SK-N-SH (cell line): Measurements from ENCODE around the gene APP. TPM values are rescaled to one million over a fixed set of nuclear protein-coding genes. Genes with fewer than 3 reads are reported as not detected.

Source experiments
- CTCF ChIA-PET: fragments of 300-600, 350-600 bp; formaldehyde crosslinking; extraction: SDS; loops from one replicate; lab custom pipeline; 2021; lab: Yijun Ruan, JAX
- POLR2A ChIA-PET: fragments of 350-600 bp; sonication (Branson Sonifier 250); formaldehyde crosslinking; extraction: SDS; loops from one replicate; lab custom pipeline; 2020; ENCODE audit warnings: antibody characterized with exemption, inconsistent platforms; lab: Yijun Ruan, JAX
- DNase-seq: peaks from one replicate; pipeline ENCODE4 v3.0.0; 2012
- H2AFZ ChIP-seq: fragments of 200-600 bp; sonication (generic); 2 replicates; pipeline ENCODE4 v1.8.1; 2016; ENCODE audit warnings: antibody characterized with exemption, mild to moderate bottlenecking, low read depth
- H3F3A ChIP-seq: fragments of 200-600 bp; sonication (generic); replicated peaks from 2 replicates; pipeline ENCODE3; 2016; ENCODE audit warnings: antibody characterized with exemption, mild to moderate bottlenecking; ENCODE audit not compliant: insufficient read depth
- H3K27ac ChIP-seq, 2 experiments: fragments of 200-500 bp in 1 of 2; fragments of 200-600 bp in 1 of 2; sonication (Bioruptor generic) in 1 of 2; sonication (generic), shearing (Covaris generic) in 1 of 2; 2 replicates each; pipeline versions ENCODE4 v1.5.1 to v1.6.1; 2014 to 2016; ENCODE audit warnings: low read depth in 2 of 2, inconsistent platforms in 1 of 2, low read length in 1 of 2, mild to moderate bottlenecking in 1 of 2, mixed read lengths in 1 of 2
- H3K27me3 ChIP-seq: fragments of 200-600 bp; sonication (generic), shearing (Covaris generic); 2 replicates; pipeline ENCODE4 v1.6.1; 2016; ENCODE audit warnings: mixed run types; ENCODE audit not compliant: insufficient read depth
- H3K36me3 ChIP-seq, 2 experiments: fragments of 200-500 bp in 1 of 2; fragments of 200-600 bp in 1 of 2; sonication (Bioruptor generic) in 1 of 2; sonication (generic) in 1 of 2; replicated peaks in 1 of 2; 2 replicates each; pipeline versions ENCODE3 to v1.5.1; 2014 to 2016; ENCODE audit warnings: low read length in 1 of 2, mild to moderate bottlenecking in 1 of 2; ENCODE audit not compliant: insufficient read depth in 2 of 2, control insufficient read depth in 1 of 2
- H3K4me1 ChIP-seq, 2 experiments: fragments of 200-500 bp in 1 of 2; fragments of 200-600 bp in 1 of 2; sonication (Bioruptor generic) in 1 of 2; sonication (generic), shearing (Covaris generic) in 1 of 2; 2 replicates each; pipeline versions ENCODE4 v1.5.1 to v1.6.1; 2014 to 2016; ENCODE audit warnings: low read depth in 1 of 2, low read length in 1 of 2, mixed run types in 1 of 2; ENCODE audit not compliant: insufficient read depth in 2 of 2, control insufficient read depth in 1 of 2
- H3K4me2 ChIP-seq: fragments of 200-600 bp; sonication (generic), shearing (Covaris generic); 2 replicates; pipeline ENCODE4 v1.6.1; 2017; ENCODE audit warnings: mixed run types
- H3K4me3 ChIP-seq, 2 experiments: fragments of 200-500 bp in 1 of 2; fragments of 200-600 bp in 1 of 2; sonication (Bioruptor generic) in 1 of 2; sonication (generic), shearing (Covaris generic) in 1 of 2; 2 replicates each; pipeline versions ENCODE4 v1.5.1 to v1.8.1; 2014 to 2016; ENCODE audit warnings: low read depth in 2 of 2, inconsistent platforms in 1 of 2, low read length in 1 of 2, mild to moderate bottlenecking in 1 of 2, mixed read lengths in 1 of 2, moderate library complexity in 1 of 2
- H3K79me2 ChIP-seq: fragments of 200-600 bp; sonication (generic); 2 replicates; pipeline ENCODE4 v1.8.1; 2017; ENCODE audit warnings: mild to moderate bottlenecking; ENCODE audit not compliant: insufficient read depth
- H3K9ac ChIP-seq: fragments of 200-600 bp; sonication (generic); 2 replicates; pipeline ENCODE4 v1.6.1; 2017; ENCODE audit warnings: mixed run types
- H3K9me2 ChIP-seq: fragments of 200-600 bp; sonication (generic); 2 replicates; pipeline ENCODE4 v1.6.1; 2017; ENCODE audit warnings: mixed run types
- H3K9me3 ChIP-seq: fragments of 200-600 bp; sonication (generic); 2 replicates; pipeline ENCODE4 v1.6.1; 2017; ENCODE audit warnings: mixed run types, mild to moderate bottlenecking, moderate library complexity
- H4K20me1 ChIP-seq: fragments of 200-600 bp; sonication (generic); 2 replicates; pipeline ENCODE4 v1.6.1; 2017; ENCODE audit warnings: mild to moderate bottlenecking, mixed run types; ENCODE audit not compliant: insufficient read depth
- CHD2 ChIP-seq: fragments of 150-350 bp; IDR thresholded peaks from 2 replicates; pipeline ENCODE4 v1.6.1; 2018; ENCODE audit warnings: low read length; ENCODE audit not compliant: partially characterized antibody
- CTCF ChIP-seq: fragments of 200-600 bp; sonication (generic); IDR thresholded peaks from 2 replicates; pipeline ENCODE4 v1.6.1; 2017; ENCODE audit warnings: antibody characterized with exemption, mild to moderate bottlenecking, moderate library complexity
- FOSL2 ChIP-seq: IDR thresholded peaks from 2 replicates; pipeline ENCODE4 v1.4.0; 2012; ENCODE audit warnings: low read depth, mild to moderate bottlenecking, moderate library complexity, borderline replicate concordance
- FOXM1 ChIP-seq: IDR thresholded peaks from 2 replicates; pipeline ENCODE4 v1.4.0; 2012; ENCODE audit warnings: low read depth, mild to moderate bottlenecking
- GATA2 ChIP-seq: sonication (generic); formaldehyde crosslinking; IDR thresholded peaks from 2 replicates; pipeline ENCODE4 v1.5.0; 2020; ENCODE audit warnings: mild to moderate bottlenecking, missing genetic modification reagents
- MEF2A ChIP-seq: IDR thresholded peaks from 2 replicates; pipeline ENCODE4 v1.4.0; 2012; ENCODE audit warnings: low read depth, borderline replicate concordance
- MXI1 ChIP-seq: IDR thresholded peaks from 2 replicates; pipeline ENCODE4 v1.6.1; 2012; ENCODE audit warnings: mild to moderate bottlenecking, low read depth, low read length, improper control_type of control experiment
- NRF1 ChIP-seq: IDR thresholded peaks from 2 replicates; pipeline ENCODE4 v1.6.1; 2012; ENCODE audit warnings: low read depth, mild to moderate bottlenecking, low read length
- POLR2AphosphoS5 ChIP-seq: IDR thresholded peaks from 2 replicates; pipeline ENCODE4 v1.6.1; 2012; ENCODE audit warnings: low read depth, low read length
- SMC3 ChIP-seq: IDR thresholded peaks from 2 replicates; pipeline ENCODE4 v1.6.1; 2012; ENCODE audit warnings: low read depth, low read length, improper control_type of control experiment
- TAF1 ChIP-seq: IDR thresholded peaks from 2 replicates; pipeline ENCODE4 v1.6.1; 2012; ENCODE audit warnings: low read depth, mild to moderate bottlenecking, low read length, moderate library complexity, borderline replicate concordance
- TCF12 ChIP-seq: IDR thresholded peaks from 2 replicates; pipeline ENCODE4 v1.4.0; 2012
- TEAD4 ChIP-seq: IDR thresholded peaks from 2 replicates; pipeline ENCODE4 v1.4.0; 2012; ENCODE audit warnings: mild to moderate bottlenecking, borderline replicate concordance; ENCODE audit not compliant: insufficient read depth
- USF2 ChIP-seq: fragments of 150-350 bp; IDR thresholded peaks from 2 replicates; pipeline ENCODE4 v1.6.1; 2017; ENCODE audit warnings: antibody characterized with exemption, low read length, low read depth, borderline replicate concordance
- YY1 ChIP-seq: IDR thresholded peaks from 2 replicates; pipeline ENCODE4 v1.4.0; 2012; ENCODE audit warnings: low read depth, mild to moderate bottlenecking
- WGBS: methylation state at CpG from one replicate; pipeline ENCODE4 v1.1.6; 2017; ENCODE audit warnings: low lambda C conversion rate; 5-methylcytosine and 5-hydroxymethylcytosine counted together
- polyA plus RNA-seq, 3 experiments: library from polyadenylated mRNA; depleted of rRNA; stranded (reverse); fragments of >200 nt; gene quantifications; 2 replicates each; pipeline ENCODE4 v1.2.3, GENCODE V29; 2012
- TF ChIP-seq, protein P1 (sequence below): IDR thresholded peaks from 2 replicates; pipeline ENCODE4 v1.6.1; 2012; ENCODE audit warnings: mild to moderate bottlenecking, low read depth, low read length, moderate library complexity

APP gene
- polyA plus RNA-seq, 1 of the 3 experiments (the other 2 are of a cell fraction) = 780 TPM

GRCh38 chr21:25885405-25885804 lies 285.2 kb downstream of the APP start (continued):
- no peak for TF ChIP-seq POLR2AphosphoS5
- TF ChIP-seq FOXM1 = no peak
- no peak for TF ChIP-seq SMC3

- no peak overlapping the region for H3K4me2 ChIP-seq
- no peak overlapping the region for H3K4me3 ChIP-seq
- DNase-seq = no peak
- TF ChIP-seq GATA2 (no peak), MXI1 (no peak), TAF1 (no peak), TCF12 (no peak), FOSL2 (no peak), POLR2AphosphoS5 (no peak), FOXM1 (no peak), MEF2A (no peak), NRF1 (no peak), TEAD4 (no peak), YY1 (no peak), CTCF (no peak), CHD2 (no peak), USF2 (no peak), SMC3 (no peak)
- TF ChIP-seq, protein P1, sequence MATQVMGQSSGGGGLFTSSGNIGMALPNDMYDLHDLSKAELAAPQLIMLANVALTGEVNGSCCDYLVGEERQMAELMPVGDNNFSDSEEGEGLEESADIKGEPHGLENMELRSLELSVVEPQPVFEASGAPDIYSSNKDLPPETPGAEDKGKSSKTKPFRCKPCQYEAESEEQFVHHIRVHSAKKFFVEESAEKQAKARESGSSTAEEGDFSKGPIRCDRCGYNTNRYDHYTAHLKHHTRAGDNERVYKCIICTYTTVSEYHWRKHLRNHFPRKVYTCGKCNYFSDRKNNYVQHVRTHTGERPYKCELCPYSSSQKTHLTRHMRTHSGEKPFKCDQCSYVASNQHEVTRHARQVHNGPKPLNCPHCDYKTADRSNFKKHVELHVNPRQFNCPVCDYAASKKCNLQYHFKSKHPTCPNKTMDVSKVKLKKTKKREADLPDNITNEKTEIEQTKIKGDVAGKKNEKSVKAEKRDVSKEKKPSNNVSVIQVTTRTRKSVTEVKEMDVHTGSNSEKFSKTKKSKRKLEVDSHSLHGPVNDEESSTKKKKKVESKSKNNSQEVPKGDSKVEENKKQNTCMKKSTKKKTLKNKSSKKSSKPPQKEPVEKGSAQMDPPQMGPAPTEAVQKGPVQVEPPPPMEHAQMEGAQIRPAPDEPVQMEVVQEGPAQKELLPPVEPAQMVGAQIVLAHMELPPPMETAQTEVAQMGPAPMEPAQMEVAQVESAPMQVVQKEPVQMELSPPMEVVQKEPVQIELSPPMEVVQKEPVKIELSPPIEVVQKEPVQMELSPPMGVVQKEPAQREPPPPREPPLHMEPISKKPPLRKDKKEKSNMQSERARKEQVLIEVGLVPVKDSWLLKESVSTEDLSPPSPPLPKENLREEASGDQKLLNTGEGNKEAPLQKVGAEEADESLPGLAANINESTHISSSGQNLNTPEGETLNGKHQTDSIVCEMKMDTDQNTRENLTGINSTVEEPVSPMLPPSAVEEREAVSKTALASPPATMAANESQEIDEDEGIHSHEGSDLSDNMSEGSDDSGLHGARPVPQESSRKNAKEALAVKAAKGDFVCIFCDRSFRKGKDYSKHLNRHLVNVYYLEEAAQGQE = no peak
- H3K4me1 ChIP-seq = no peaks in the 10 kb centered on the region
- H3K9me2 ChIP-seq = no peaks in the 10 kb centered on the region
- ChIA-PET POLR2A (no interaction called here), CTCF (interaction anchor here (1.1 to 7.6 kb wide), 4 partner anchors 11 to 285 kb away, joined by 4 to 59 read pairs (median 7); partner anchors contain the start of gene APP)
- no peaks in the 10 kb centered on the region for H3K79me2 ChIP-seq
- H3K9ac ChIP-seq = no peak overlapping the region
- peaks cover 4% of the 10 kb centered on the region for H3F3A ChIP-seq
- 94% methylated on average over 2 of the region's 2 CpGs for WGBS
- no peaks in the 10 kb centered on the region for H4K20me1 ChIP-seq
- no peak overlapping the region for H3K27ac ChIP-seq
- no peaks in the 10 kb centered on the region for H3K27me3 ChIP-seq
- no peaks in the 10 kb centered on the region for H3K9me3 ChIP-seq
- H3K36me3 ChIP-seq = peaks cover 7 to 40% of the 10 kb centered on the region in 2 experiments
- H2AFZ ChIP-seq = no peak overlapping the region
These were observed 286.3 kb downstream of the APP start for GRCh38 chr21:25884311-25884710.
